Smooth muscle cell (in vitro differentiated cells): ENCODE data around the gene HACL1. TPM values are rescaled to one million over a fixed set of nuclear protein-coding genes. Genes with fewer than 3 reads are reported as not detected.
A peak's percentile ranks its signal among the peaks of the same experiment; 100 is the strongest.

Source experiments
- DNase-seq: peaks from one replicate; lab custom pipeline; 2025; ENCODE audit not compliant: unreplicated experiment; lab: John Stamatoyannopoulos, UW
- H2AFZ ChIP-seq: fragments of 200-600 bp; sonication (generic); 2 replicates; pipeline ENCODE4 v1.6.0; 2016; ENCODE audit warnings: antibody characterized with exemption, low read depth, mild to moderate bottlenecking
- H3F3A ChIP-seq: fragments of 200-600 bp; sonication (generic); 2 replicates; pipeline ENCODE4 v1.6.0; 2017; ENCODE audit warnings: antibody characterized with exemption, low read depth
- H3K27ac ChIP-seq: fragments of 200-600 bp; sonication (generic); 2 replicates; pipeline ENCODE4 v1.5.1; 2016; ENCODE audit warnings: low read depth, mild to moderate bottlenecking
- H3K27me3 ChIP-seq: fragments of 200-600 bp; sonication (generic); 2 replicates; pipeline ENCODE4 v1.6.1; 2016; ENCODE audit warnings: low read depth, mild to moderate bottlenecking
- H3K36me3 ChIP-seq: fragments of 200-600 bp; sonication (generic); 2 replicates; pipeline ENCODE4 v1.5.1; 2016; ENCODE audit warnings: low read depth
- H3K4me1 ChIP-seq: fragments of 200-600 bp; sonication (generic); 2 replicates; pipeline ENCODE4 v1.5.1; 2016; ENCODE audit warnings: low read depth
- H3K4me2 ChIP-seq: fragments of 200-600 bp; sonication (generic); 2 replicates; pipeline ENCODE4 v1.6.0; 2016; ENCODE audit warnings: mild to moderate bottlenecking
- H3K4me3 ChIP-seq: fragments of 200-600 bp; sonication (generic); 2 replicates; pipeline ENCODE4 v1.5.1; 2016; ENCODE audit warnings: mild to moderate bottlenecking
- H3K79me2 ChIP-seq: fragments of 200-600 bp; sonication (generic); 2 replicates; pipeline ENCODE4 v1.6.0; 2016; ENCODE audit warnings: low read depth, mild to moderate bottlenecking
- H3K9ac ChIP-seq: fragments of 200-600 bp; sonication (generic); 2 replicates; pipeline ENCODE4 v1.6.0; 2016; ENCODE audit warnings: low read depth
- H3K9me3 ChIP-seq: fragments of 200-600 bp; sonication (generic); replicated peaks from 2 replicates; pipeline ENCODE4 v1.5.1; 2016; ENCODE audit warnings: low read depth
- H4K20me1 ChIP-seq: fragments of 200-600 bp; sonication (generic); 2 replicates; pipeline ENCODE4 v1.6.0; 2016; ENCODE audit warnings: low read depth
- CTCF ChIP-seq: fragments of 200-600 bp; sonication (generic); IDR thresholded peaks from 2 replicates; pipeline ENCODE4 v1.5.1; 2017; ENCODE audit warnings: borderline replicate concordance, mild to moderate bottlenecking, antibody characterized with exemption; ENCODE audit not compliant: insufficient read depth, poor library complexity, severe bottlenecking
- WGBS: methylation state at CpG from one replicate; pipeline ENCODE4 v1.1.7; 2016; ENCODE audit warnings: low lambda C conversion rate; 5-methylcytosine and 5-hydroxymethylcytosine counted together
- polyA plus RNA-seq: library from polyadenylated mRNA; unstranded; fragments of >200 nt; fragmentation: Nextera tagmentation; extraction: Ambion mirVana; gene quantifications from 2 replicates; pipeline ENCODE4 v1.2.1, GENCODE V29; 2016
- total RNA-seq: library from RNA; depleted of rRNA; stranded (reverse); fragments of >200 nt; gene quantifications from 2 replicates; pipeline ENCODE4 v1.2.3, GENCODE V29; 2014

HACL1 gene
- total and polyA plus RNA-seq, 2 experiments from 2014 or later: 11.8 to 13.0 TPM

- Histone ChIP-seq H3F3A (peaks cover 14% of the 10 kb centered on the region), H3K27ac (peak overlapping the region; percentile 95), H3K27me3 (no peaks in the 10 kb centered on the region), H4K20me1 (no peaks in the 10 kb centered on the region), H3K9me3 (no peaks in the 10 kb centered on the region), H3K36me3 (no peaks in the 10 kb centered on the region), H2AFZ (no peak overlapping the region), H3K9ac (peak overlapping the region; percentile 49), H3K4me1 (peaks cover 35% of the 10 kb centered on the region), H3K4me2 (peak overlapping the region; percentile 85), H3K79me2 (no peaks in the 10 kb centered on the region), H3K4me3 (no peak overlapping the region)
- DNase-seq: no peak
- no peak for TF ChIP-seq CTCF
- 78% methylated on average over 12 of the region's 12 CpGs for WGBS
Observed at GRCh38 chr3:15631426-15632211, 30.2 kb upstream of the HACL1 start.

DNA sequence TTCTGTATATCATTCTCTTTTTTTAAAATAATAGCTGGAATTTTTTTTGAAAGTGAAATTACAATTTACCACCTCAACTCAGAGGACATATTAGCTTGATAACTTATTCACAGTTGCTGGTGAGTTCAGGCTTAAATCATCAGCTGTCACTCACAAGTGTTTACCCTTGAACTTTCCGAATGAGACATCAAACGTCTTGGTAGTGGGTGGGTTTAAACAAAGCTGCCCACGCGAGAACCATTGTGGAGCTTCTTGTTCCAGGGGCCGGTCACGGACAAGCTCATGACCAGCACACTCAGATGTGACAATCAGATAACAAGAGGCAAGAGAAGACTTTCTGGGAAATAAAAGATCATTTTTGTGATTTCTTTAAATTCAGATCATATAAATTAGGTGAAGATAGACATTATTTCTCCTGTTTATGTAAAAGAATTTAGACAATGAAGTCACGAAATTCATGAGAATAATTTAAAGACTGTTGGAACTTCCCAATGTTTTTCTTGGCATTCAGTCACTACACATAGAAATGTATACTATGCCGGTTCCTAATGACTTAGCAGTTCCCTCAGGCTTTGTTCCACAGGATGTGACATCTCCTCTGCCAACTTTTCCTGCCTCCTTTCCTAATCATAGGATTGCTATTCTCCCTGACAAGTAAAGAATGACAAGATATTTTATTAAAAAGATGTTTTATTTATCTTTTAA, 29.4 kb upstream of the HACL1 start:
- Histone ChIP-seq H3K79me2 (no peaks in the 10 kb centered on the region), H2AFZ (no peak overlapping the region), H3K9ac (peak overlapping the region; percentile 85), H3K9me3 (no peaks in the 10 kb centered on the region), H3F3A (peaks cover 13% of the 10 kb centered on the region), H3K4me3 (peak overlapping the region; percentile 36), H3K4me1 (peaks cover 30% of the 10 kb centered on the region), H4K20me1 (no peaks in the 10 kb centered on the region), H3K36me3 (no peaks in the 10 kb centered on the region), H3K27ac (peak overlapping the region; percentile 95), H3K4me2 (peak overlapping the region; percentile 85), H3K27me3 (no peaks in the 10 kb centered on the region)
- DNase-seq: no peak
- WGBS: 3% methylated on average over 8 of the region's 8 CpGs
- no peak for TF ChIP-seq CTCF

- H3K9ac ChIP-seq: peak overlapping the region; percentile 85
- peaks cover 8% of the 10 kb centered on the region for H3F3A ChIP-seq
- peak overlapping the region; percentile 95 for H3K27ac ChIP-seq
- peaks cover 28% of the 10 kb centered on the region for H3K4me1 ChIP-seq
- no peaks in the 10 kb centered on the region for H4K20me1 ChIP-seq
- WGBS: 46% methylated on average over 10 of the region's 10 CpGs
- H2AFZ ChIP-seq: no peak overlapping the region
- H3K4me2 ChIP-seq: peak overlapping the region; percentile 85
- no peaks in the 10 kb centered on the region for H3K9me3 ChIP-seq
- H3K36me3 ChIP-seq: no peaks in the 10 kb centered on the region
- H3K27me3 ChIP-seq: no peaks in the 10 kb centered on the region
- DNase-seq: no peak
- TF ChIP-seq CTCF: peak; percentile 63
- H3K79me2 ChIP-seq: no peaks in the 10 kb centered on the region
- H3K4me3 ChIP-seq: peak overlapping the region; percentile 36
Observed at GRCh38 chr3:15629860-15630597, 28.7 kb upstream of the HACL1 start.
